ENCODE data around the gene DMRTA1. TPM values are rescaled to one million over a fixed set of nuclear protein-coding genes. Genes with fewer than 3 reads are reported as not detected.

Gene DMRTA1
- total RNA-seq, 1 donor from 2014 or later = 0.77 TPM

DNA sequence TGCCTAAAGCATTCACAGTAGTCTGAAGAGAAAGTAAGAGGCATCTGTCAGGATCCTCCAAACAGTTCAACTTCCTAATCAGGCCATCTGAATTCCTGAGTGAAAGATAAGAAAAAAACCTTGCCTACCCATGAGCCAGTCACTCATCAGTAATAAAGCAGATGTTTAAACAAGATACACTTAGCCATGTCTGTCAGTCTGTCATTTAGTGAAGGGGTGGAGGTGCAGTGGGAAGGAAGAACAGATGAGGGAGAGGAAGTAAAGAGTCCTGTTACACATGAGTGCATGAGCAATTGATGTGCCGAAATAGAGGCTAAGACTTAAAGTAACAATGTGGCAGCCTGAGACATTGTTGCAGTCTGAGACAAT, 29.9 kb upstream of the DMRTA1 start:
- DNase-seq = no peak
- H3K9me3 ChIP-seq (replicated peaks) = peaks cover 8% of the 10 kb centered on the region
- H3K36me3 ChIP-seq = no peaks in the 10 kb centered on the region
- TF ChIP-seq, protein P1, sequence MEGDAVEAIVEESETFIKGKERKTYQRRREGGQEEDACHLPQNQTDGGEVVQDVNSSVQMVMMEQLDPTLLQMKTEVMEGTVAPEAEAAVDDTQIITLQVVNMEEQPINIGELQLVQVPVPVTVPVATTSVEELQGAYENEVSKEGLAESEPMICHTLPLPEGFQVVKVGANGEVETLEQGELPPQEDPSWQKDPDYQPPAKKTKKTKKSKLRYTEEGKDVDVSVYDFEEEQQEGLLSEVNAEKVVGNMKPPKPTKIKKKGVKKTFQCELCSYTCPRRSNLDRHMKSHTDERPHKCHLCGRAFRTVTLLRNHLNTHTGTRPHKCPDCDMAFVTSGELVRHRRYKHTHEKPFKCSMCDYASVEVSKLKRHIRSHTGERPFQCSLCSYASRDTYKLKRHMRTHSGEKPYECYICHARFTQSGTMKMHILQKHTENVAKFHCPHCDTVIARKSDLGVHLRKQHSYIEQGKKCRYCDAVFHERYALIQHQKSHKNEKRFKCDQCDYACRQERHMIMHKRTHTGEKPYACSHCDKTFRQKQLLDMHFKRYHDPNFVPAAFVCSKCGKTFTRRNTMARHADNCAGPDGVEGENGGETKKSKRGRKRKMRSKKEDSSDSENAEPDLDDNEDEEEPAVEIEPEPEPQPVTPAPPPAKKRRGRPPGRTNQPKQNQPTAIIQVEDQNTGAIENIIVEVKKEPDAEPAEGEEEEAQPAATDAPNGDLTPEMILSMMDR (IDR thresholded peaks at IDR 0.05; ENCODE audit: borderline replicate concordance) = no peak
- no peak overlapping the region for H3K27ac ChIP-seq (replicated peaks)
- H3K4me3 ChIP-seq = no peak overlapping the region
- no peaks in the 10 kb centered on the region for H3K27me3 ChIP-seq (ENCODE audit: low read depth)
- no peaks in the 10 kb centered on the region for H3K4me1 ChIP-seq
- intact Hi-C loops (cut with micrococcal nuclease) = no loop called here

DNA sequence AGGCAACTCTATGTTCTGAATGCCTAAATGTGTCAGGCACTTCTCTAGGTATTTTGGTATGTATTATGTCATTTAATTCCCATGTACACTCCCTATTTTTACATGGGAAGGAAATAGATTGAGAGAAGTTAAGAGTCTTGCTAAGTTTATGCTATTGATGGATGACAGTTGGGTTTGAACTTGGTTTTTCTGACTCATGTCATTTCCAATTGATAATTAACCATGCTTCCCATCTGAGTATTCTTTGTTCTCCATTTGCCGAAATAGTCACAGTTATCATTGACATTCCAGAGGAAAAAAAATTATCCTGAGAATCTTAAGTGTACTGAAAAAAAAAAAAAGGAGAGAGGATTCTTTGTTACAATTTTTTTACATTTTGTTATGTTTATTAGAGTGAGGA, 23.1 kb upstream of the DMRTA1 start:
- no peak for DNase-seq
- intact Hi-C loops (cut with micrococcal nuclease) = no loop called here
- Histone ChIP-seq H3K36me3 (no peaks in the 10 kb centered on the region), H3K4me3 (no peak overlapping the region), H3K9me3 (replicated peaks) (no peaks in the 10 kb centered on the region), H3K27me3 (ENCODE audit: low read depth) (peaks cover 15% of the 10 kb centered on the region), H3K27ac (replicated peaks) (no peak overlapping the region), H3K4me1 (no peaks in the 10 kb centered on the region)
- TF ChIP-seq, protein P1 (IDR thresholded peaks at IDR 0.05; ENCODE audit: borderline replicate concordance) = no peak

GRCh38 chr9:22424616-22425015, 22.0 kb upstream of the DMRTA1 start:
- Histone ChIP-seq H3K27me3 (ENCODE audit: low read depth) (peaks cover 22% of the 10 kb centered on the region), H3K27ac (replicated peaks) (no peak overlapping the region), H3K36me3 (no peaks in the 10 kb centered on the region), H3K4me1 (no peaks in the 10 kb centered on the region), H3K9me3 (replicated peaks) (no peaks in the 10 kb centered on the region), H3K4me3 (no peak overlapping the region)
- no peak for DNase-seq
- TF ChIP-seq, protein P1 (IDR thresholded peaks at IDR 0.05; ENCODE audit: borderline replicate concordance) = no peak
- intact Hi-C loops (cut with micrococcal nuclease) = no loop called here

GRCh38 chr9:22425551-22425950, 21.1 kb upstream of the DMRTA1 start:
- Histone ChIP-seq H3K27ac (replicated peaks) (no peak overlapping the region), H3K36me3 (no peaks in the 10 kb centered on the region), H3K9me3 (replicated peaks) (no peaks in the 10 kb centered on the region), H3K4me1 (no peaks in the 10 kb centered on the region), H3K27me3 (ENCODE audit: low read depth) (peaks cover 22% of the 10 kb centered on the region), H3K4me3 (no peak overlapping the region)
- TF ChIP-seq, protein P1 (IDR thresholded peaks at IDR 0.05; ENCODE audit: borderline replicate concordance) = no peak
- DNase-seq = no peak
- intact Hi-C loops (cut with micrococcal nuclease) = no loop called here

- intact Hi-C loops (cut with micrococcal nuclease) = no loop called here
- Histone ChIP-seq H3K27me3 (ENCODE audit: low read depth) (peaks cover 26% of the 10 kb centered on the region), H3K9me3 (replicated peaks) (no peaks in the 10 kb centered on the region), H3K4me3 (no peak overlapping the region), H3K27ac (replicated peaks) (no peak overlapping the region), H3K4me1 (no peaks in the 10 kb centered on the region), H3K36me3 (no peaks in the 10 kb centered on the region)
- no peak for DNase-seq
- TF ChIP-seq, protein P1 (IDR thresholded peaks at IDR 0.05; ENCODE audit: borderline replicate concordance) = no peak
Measured at GRCh38 chr9:22427226-22427880, 19.3 kb upstream of the DMRTA1 start.
